ENCODE measurements around the gene ANKRD33B.
"Not testable (repeated sequence)": the region's sequence is repeated elsewhere in the genome, so short reads cannot be mapped to it uniquely, and the experiment has no call there.

The ANKRD33B gene

DNA sequence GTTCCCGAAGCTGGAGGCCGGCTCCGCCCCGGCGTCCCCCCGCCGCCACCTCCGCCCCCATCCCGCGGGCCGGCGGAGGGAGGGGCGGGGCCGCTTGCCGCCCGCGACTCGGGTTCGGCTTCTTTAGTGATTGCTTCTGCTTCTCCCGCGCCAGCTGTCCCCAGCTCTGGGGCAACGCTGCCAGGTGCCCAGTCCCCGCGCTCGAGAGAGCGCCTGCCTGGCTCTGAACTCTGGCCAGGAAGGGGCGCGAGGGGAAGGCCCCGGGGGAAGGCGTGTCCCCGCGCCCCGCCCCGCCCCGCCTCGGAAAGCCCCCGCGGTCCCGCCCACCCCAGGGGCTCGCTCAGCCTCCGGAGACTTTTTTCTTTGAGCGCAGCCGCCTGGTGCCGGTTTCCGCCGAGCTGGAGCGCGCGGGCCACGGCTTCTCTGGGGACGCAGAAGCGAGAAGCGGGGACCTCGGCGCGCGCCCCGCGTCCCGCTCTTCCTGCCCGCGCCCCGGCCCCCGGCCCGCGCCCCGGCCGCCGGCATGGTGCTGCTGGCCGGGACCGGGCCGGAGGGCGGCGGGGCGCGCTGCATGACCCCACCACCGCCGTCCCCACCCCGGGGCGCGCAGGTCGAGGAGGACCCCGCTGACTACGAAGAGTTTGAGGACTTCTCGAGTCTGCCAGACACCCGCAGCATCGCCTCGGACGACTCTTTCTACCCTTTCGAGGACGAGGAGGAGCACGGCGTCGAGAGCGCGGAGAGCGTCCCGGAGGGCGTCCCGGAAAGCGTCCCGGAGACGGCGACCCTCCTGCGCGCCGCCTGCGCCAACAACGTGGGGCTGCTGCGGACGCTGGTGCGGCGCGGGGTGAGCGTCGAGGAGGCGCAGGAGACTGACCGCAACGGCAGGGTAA is at the start of gene ANKRD33B:
TSS of gene ANKRD33B (plus strand) at position 126 of the 893 bp plus-strand sequence. CDS start at position 524, 398 bp downstream.
- in situ Hi-C loops (cut with MboI; ENCODE audit: low sequenced_read_pairs) = no loop called here

DNA sequence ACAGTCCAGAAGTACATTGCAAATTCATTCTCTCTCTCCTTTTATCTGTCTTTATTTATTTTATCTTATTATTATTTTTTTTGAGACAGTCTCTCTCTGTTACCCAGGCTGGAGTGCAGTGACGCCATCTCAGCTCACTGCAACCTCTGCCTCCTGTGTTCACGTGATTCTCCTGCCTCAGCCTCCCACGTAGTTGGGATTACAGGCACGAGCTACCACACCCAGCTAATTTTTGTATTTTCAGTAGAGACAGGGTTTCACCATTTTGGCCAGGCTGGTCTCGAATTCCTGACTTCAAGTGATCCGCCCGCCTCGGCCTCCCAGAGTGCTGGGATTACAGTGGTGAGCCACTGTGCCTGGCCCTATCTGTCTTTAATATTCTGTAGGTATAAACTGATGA is 49.3 kb upstream of the ANKRD33B start:
- in situ Hi-C loops (cut with MboI; ENCODE audit: low sequenced_read_pairs) = not testable (repeated sequence)

- in situ Hi-C loops (cut with MboI; ENCODE audit: low sequenced_read_pairs) = no loop called here
These were observed 48.4 kb upstream of the ANKRD33B start for GRCh38 chr5:10515492-10515891.

DNA sequence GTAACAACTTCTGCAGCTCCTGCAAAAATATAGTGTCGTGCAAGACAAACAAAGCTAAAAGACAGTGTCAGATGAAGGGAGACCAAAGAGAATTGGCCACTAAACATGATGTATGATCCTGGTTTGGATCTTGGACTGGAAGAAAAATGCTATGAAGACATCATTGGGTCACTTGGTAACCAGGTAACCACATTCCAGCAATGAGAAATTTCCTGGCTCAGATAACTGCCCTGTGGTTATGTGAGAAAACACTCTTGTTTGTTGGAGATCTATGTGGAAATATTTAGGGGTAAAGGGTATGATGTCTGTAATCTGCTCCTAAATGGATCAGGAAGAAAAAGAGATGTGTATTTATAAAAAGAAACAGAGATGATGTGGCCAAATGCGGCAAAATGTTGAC is 45.5 kb upstream of the ANKRD33B start:
- in situ Hi-C loops (cut with MboI; ENCODE audit: low sequenced_read_pairs) = no loop called here

DNA sequence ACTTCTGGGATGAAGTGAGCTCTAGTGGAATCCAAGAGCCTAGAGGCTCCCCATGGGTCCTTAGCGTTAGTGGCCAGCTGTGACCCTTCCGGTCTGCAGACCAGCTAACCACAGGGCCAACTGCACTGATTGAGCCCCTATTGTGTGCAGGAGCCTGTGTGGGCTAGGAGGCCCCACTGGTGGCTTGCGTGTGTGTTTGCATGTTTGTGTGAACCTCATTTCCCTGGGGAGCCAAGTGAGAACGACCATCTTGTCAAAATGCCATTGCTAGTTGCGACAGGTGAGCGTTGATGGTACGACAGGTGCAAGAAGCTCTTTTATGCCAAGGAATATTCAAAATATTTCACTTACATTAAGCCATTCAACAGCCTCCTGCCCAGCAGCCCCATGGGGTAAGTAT is 44.1 kb upstream of the ANKRD33B start:
- in situ Hi-C loops (cut with MboI; ENCODE audit: low sequenced_read_pairs) = no loop called here

DNA sequence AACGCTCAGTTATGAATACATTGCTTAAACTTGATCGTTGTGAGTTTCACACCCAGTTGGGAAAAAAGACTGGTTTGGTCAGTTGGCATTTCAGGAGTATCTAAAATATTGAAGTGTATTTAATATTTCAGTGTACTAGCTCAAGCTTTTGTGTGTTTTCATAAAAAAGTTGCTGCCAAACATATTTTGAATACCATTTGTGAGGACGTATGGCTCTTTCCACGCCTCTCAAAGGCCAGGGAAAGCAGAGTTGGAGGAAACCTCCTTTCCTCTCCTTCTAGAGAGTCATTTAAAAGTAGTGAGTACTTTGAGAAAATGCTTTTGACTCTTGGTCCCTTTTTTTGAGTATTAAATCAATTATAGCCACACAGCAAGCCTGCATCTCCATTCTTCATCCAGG is 43.2 kb upstream of the ANKRD33B start:
- in situ Hi-C loops (cut with MboI; ENCODE audit: low sequenced_read_pairs) = no loop called here

- in situ Hi-C loops (cut with MboI; ENCODE audit: low sequenced_read_pairs) = no loop called here
These were observed 42.2 kb upstream of the ANKRD33B start for GRCh38 chr5:10521466-10522223.

- in situ Hi-C loops (cut with MboI; ENCODE audit: low sequenced_read_pairs) = no loop called here
These were observed 41.7 kb upstream of the ANKRD33B start for GRCh38 chr5:10522224-10522611.

- in situ Hi-C loops (cut with MboI; ENCODE audit: low sequenced_read_pairs) = no loop called here
These were observed 39.3 kb upstream of the ANKRD33B start for GRCh38 chr5:10524376-10525123.

GRCh38 chr5:10525124-10525495 is 38.8 kb upstream of the ANKRD33B start:
- in situ Hi-C loops (cut with MboI; ENCODE audit: low sequenced_read_pairs) = no loop called here

DNA sequence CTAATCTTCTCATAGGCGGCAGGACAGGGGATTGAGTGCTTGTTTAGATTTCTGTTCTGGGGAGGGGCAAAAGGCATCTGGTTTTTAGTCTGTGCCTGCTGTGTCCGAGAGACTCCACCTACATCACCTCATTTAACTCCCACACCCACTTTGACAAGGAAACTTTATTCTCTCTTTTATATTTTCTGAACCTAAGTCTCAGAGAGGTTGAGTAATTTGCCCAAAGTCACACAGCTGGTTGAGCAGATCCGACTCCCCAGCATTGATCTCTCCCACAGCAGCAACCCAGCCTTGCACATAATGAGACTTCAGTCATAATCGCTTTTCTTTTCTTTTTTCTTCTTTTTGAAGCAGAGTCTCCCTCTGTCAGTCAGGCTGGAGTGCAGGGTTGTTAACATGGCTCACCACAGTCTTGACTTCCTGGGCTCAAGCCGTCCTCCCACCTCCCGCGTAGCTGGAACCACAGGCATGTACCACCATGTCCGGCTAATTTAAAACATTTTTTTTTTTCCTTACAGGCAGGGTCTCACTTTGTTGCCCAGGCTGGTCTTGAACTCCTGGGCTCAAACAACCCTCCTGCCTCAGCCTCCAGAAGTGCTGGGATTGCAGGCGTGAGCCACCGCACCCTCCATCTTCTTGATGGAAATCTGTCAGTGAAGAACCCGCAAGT is 36.5 kb upstream of the ANKRD33B start:
- in situ Hi-C loops (cut with MboI; ENCODE audit: low sequenced_read_pairs) = no loop called here

DNA sequence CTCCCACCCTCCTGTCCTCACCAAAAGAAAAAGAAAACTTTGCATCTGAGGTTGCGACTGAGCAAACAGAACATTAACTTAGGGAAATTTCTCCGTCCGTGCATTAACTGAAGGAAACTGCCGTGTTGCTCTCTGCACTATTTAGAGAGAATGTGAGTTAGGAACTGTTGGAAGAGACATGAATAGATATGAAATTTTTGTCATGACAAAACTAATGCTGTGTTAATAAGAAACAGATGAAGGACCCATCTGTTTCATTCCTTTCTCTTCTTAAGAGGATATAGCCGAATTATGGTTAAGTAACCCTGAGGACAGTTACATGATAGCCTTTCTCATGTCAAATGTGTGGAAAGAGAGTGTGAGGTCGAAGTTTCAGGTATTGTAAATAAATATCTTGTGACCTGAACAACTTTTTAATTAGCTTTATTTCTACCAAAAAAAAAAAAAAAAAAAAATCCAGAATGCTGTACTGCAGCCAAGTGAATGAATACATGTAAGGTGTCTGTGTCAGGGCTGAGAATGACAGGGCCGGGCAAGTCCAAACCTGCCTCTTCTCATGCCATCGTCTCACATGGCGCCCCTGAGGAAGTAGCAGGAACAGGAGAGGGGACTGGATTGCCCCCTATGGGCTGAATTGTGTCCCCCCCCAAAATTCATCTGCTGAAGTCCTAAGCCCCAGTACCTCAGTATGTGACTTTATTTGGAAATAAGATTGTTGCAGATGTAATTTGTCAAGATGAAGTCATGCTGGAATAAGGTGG is 35.6 kb upstream of the ANKRD33B start:
- in situ Hi-C loops (cut with MboI; ENCODE audit: low sequenced_read_pairs) = no loop called here

GRCh38 chr5:10528827-10529226 is 35.0 kb upstream of the ANKRD33B start:
- in situ Hi-C loops (cut with MboI; ENCODE audit: low sequenced_read_pairs) = no loop called here

DNA sequence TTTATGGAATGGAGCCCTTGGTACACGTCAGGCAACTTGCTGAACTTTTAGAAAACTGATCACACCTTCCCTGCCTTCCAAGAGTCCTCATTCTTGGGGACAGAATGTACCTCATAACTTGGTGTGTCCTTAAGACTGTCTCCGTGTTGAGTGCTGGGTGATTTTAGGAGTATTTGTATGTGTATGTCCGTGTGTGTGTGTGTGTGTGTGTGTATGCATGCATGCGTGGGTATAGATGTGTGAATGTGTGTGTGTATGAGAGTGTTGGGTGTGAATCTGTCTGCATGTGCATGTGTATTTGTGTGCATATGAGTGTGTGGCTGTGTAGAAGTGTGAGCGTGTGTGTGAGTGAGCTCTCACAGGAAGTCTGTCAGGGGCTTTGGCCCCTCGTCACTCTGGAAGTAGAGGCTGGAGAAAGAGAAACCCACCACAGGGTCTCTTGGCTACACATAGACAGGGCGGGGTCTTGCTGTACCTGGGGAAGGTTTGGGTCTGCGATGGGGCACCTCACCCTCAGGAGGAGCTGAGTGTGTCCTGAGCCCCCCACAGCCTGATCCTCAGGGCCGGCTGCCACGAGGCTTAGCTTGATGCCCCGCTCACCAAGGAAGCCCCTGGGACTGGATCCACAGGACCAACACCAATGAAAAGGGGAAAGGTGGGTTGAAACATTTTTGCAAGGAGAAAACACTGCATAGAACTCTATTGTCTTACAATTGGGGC is 33.1 kb upstream of the ANKRD33B start:
- in situ Hi-C loops (cut with MboI; ENCODE audit: low sequenced_read_pairs) = no loop called here

- in situ Hi-C loops (cut with MboI; ENCODE audit: low sequenced_read_pairs) = no loop called here
These were observed 31.4 kb upstream of the ANKRD33B start for GRCh38 chr5:10532421-10532820.

GRCh38 chr5:10533226-10533625 is 30.6 kb upstream of the ANKRD33B start:
- in situ Hi-C loops (cut with MboI; ENCODE audit: low sequenced_read_pairs) = no loop called here

DNA sequence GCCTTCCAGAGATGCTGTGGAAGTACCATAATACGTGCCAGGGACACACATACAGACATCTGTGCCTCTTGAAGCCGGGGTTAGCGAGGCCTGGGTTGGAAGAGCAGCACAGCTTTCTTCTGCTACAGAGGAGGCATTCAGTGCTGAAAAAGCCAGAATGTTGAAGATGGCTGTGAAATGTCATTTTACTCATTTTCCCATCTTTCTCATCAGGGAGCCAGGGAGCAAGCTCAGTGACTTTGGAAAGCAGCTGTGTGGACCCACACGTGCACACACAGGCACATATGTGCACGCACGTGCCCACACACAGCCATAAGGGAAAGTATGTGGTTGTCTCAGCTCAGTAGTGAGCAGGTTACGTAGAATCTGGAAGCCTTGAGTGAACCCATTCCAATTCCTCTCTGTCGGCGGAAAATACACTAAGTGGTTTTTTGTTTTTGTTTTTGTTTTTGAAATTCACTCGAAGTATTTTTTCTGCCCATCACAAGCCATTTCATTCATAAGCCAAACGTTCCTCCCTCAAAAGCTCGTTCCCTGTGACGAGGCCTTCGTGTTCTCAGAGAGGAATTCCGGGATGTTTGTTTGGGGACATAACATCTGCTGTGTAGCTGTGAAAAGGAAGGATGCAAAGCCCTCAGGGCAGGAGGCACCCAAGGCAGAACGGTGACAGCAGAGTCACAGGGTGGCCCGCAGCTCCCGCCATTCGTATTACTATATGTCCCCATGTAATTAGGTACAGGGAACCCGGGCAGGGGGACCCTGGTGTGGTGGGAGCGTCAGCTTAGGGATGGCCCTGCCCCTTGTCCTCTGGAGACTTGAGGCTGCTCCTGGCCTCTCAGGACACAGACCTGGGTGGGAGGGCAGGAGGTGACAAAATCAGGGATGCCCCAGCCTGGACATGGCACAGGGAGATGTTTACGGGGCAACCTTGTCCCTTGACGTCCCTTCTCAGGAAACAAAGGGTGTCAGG is 29.0 kb upstream of the ANKRD33B start:
- in situ Hi-C loops (cut with MboI; ENCODE audit: low sequenced_read_pairs) = no loop called here

GRCh38 chr5:10536511-10536910 is 27.4 kb upstream of the ANKRD33B start:
- in situ Hi-C loops (cut with MboI; ENCODE audit: low sequenced_read_pairs) = no loop called here

Measured in HL-60/S4 treated with phorbol 12-myristate 13-acetate at 8.2 ng/mL for 4 days and 3 days (cell line).